SK-N-MC (cell line): Measurements from ENCODE around the gene TEAD1.

Experiments
- EZH2 ChIP-seq: fragments of 200-600 bp; sonication (generic); IDR thresholded peaks from one replicate; pipeline ENCODE4 v1.6.1; 2017; ENCODE audit warnings: antibody characterized with exemption
- FOXP2 ChIP-seq: optimal IDR thresholded peaks from 2 replicates; pipeline ENCODE3; 2011; ENCODE audit warnings: mild to moderate bottlenecking, moderate library complexity; ENCODE audit not compliant: insufficient read depth; ENCODE audit errors: extremely low read length, control extremely low read depth
- POLR2AphosphoS5 ChIP-seq: IDR thresholded peaks from 2 replicates; pipeline ENCODE4 v1.6.1; 2012; ENCODE audit warnings: mild to moderate bottlenecking, low read depth, low read length, borderline replicate concordance

GRCh38 chr11:12914400-12914912 is 240.2 kb downstream of the TEAD1 start:
- TF ChIP-seq POLR2AphosphoS5 (no peak), EZH2 (no peak), FOXP2 (no peak)
